ENCODE measurements around the gene RFC3.

DNA sequence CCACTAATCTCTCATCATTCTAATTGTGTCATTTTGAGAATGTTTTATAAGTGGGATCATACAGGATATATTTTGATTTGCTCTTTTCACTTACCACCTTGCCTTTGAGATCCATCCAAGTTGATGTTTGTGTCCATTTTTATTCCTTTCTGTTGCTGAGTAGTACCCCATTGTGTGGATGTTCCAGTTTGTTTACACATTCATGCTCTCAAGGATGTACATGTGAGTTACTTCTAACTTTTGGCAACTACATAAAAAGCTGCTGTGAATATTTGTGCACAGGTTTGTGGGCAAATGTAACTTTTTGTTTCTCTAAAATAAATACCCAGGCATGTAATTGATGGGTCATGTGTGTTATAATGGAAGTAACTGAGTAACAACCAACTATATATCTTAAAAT lies 64.9 kb downstream of the RFC3 start:
- TF ChIP-seq, protein P1, sequence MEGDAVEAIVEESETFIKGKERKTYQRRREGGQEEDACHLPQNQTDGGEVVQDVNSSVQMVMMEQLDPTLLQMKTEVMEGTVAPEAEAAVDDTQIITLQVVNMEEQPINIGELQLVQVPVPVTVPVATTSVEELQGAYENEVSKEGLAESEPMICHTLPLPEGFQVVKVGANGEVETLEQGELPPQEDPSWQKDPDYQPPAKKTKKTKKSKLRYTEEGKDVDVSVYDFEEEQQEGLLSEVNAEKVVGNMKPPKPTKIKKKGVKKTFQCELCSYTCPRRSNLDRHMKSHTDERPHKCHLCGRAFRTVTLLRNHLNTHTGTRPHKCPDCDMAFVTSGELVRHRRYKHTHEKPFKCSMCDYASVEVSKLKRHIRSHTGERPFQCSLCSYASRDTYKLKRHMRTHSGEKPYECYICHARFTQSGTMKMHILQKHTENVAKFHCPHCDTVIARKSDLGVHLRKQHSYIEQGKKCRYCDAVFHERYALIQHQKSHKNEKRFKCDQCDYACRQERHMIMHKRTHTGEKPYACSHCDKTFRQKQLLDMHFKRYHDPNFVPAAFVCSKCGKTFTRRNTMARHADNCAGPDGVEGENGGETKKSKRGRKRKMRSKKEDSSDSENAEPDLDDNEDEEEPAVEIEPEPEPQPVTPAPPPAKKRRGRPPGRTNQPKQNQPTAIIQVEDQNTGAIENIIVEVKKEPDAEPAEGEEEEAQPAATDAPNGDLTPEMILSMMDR (IDR thresholded peaks at IDR 0.05): no peak
- no peak for TF ChIP-seq POLR2A (IDR thresholded peaks at IDR 0.05)

Measured in Peyer's patch (tissue), 4 donors.